H9 (cell line): ENCODE data around the gene SEMA3E. TPM values are rescaled to one million over a fixed set of nuclear protein-coding genes. Genes with fewer than 3 reads are reported as not detected.

ENCODE experiments used
- DNase-seq: peaks from one replicate; pipeline ENCODE4 v3.0.0-alpha.2; 2017
- H2AFZ ChIP-seq: one replicate; pipeline ENCODE4 v1.6.1; 2013; ENCODE audit warnings: mild to moderate bottlenecking, low read length, control low read depth, moderate library complexity
- H2AK5ac ChIP-seq: 2 replicates; pipeline ENCODE4 v1.6.1; 2013; ENCODE audit warnings: low read length, control low read depth, mixed read lengths; ENCODE audit not compliant: insufficient read length
- H2BK120ac ChIP-seq: one replicate; pipeline ENCODE4 v1.6.1; 2013; ENCODE audit warnings: low read depth, mild to moderate bottlenecking, low read length, control low read depth, inconsistent platforms; ENCODE audit not compliant: poor library complexity, severe bottlenecking
- H2BK12ac ChIP-seq: 2 replicates; pipeline ENCODE4 v1.6.1; 2013; ENCODE audit warnings: low read length, control low read depth, mixed read lengths, low read depth; ENCODE audit not compliant: insufficient read length
- H2BK15ac ChIP-seq: 2 replicates; pipeline ENCODE4 v1.6.1; 2013; ENCODE audit warnings: low read depth, low read length, control low read depth
- H2BK20ac ChIP-seq: one replicate; pipeline ENCODE4 v1.6.1; 2013; ENCODE audit warnings: low read depth, mild to moderate bottlenecking, low read length, control low read depth, inconsistent platforms; ENCODE audit not compliant: poor library complexity, severe bottlenecking
- H2BK5ac ChIP-seq: 2 replicates; pipeline ENCODE4 v1.6.1; 2013; ENCODE audit warnings: low read length, control low read depth, mixed read lengths; ENCODE audit not compliant: insufficient read length
- H3K14ac ChIP-seq: 2 replicates; pipeline ENCODE4 v1.6.1; 2013; ENCODE audit warnings: low read length, control low read depth; ENCODE audit not compliant: insufficient read depth
- H3K18ac ChIP-seq: 2 replicates; pipeline ENCODE4 v1.6.1; 2013; ENCODE audit warnings: low read depth, mild to moderate bottlenecking, mixed read lengths, low read length, control low read depth; ENCODE audit not compliant: insufficient read length
- H3K23ac ChIP-seq: 2 replicates; pipeline ENCODE4 v1.6.1; 2013; ENCODE audit warnings: low read length, control low read depth, mixed read lengths, low read depth; ENCODE audit not compliant: insufficient read length
- H3K23me2 ChIP-seq: 2 replicates; pipeline ENCODE4 v1.6.1; 2013; ENCODE audit warnings: low read depth, mild to moderate bottlenecking, mixed read lengths, low read length, control low read depth; ENCODE audit not compliant: insufficient read length, poor library complexity, severe bottlenecking
- H3K27ac ChIP-seq: 2 replicates; pipeline ENCODE4 v1.5.1; 2013; ENCODE audit warnings: low read length, control low read depth, mixed read lengths, low read depth; ENCODE audit not compliant: insufficient read length
- H3K27me3 ChIP-seq: 2 replicates; pipeline ENCODE4 v1.6.1; 2013; ENCODE audit warnings: low read length, control low read depth, inconsistent platforms; ENCODE audit not compliant: insufficient read depth
- H3K4ac ChIP-seq: 2 replicates; pipeline ENCODE4 v1.6.1; 2013; ENCODE audit warnings: low read depth, mild to moderate bottlenecking, control low read depth, inconsistent platforms, low read length, moderate library complexity
- H3K4me1 ChIP-seq: 2 replicates; pipeline ENCODE4 v1.6.1; 2013; ENCODE audit warnings: low read length, control low read depth, inconsistent platforms; ENCODE audit not compliant: insufficient read depth
- H3K4me2 ChIP-seq: 2 replicates; pipeline ENCODE4 v1.6.1; 2013; ENCODE audit warnings: low read length, control low read depth, mixed read lengths; ENCODE audit not compliant: insufficient read length, insufficient read depth
- H3K56ac ChIP-seq: 2 replicates; pipeline ENCODE4 v1.6.1; 2013; ENCODE audit warnings: low read depth, mild to moderate bottlenecking, mixed read lengths, low read length, control low read depth; ENCODE audit not compliant: insufficient read length
- H3K79me1 ChIP-seq: 2 replicates; pipeline ENCODE4 v1.6.1; 2013; ENCODE audit warnings: low read depth, mild to moderate bottlenecking, moderate library complexity, low read length, control low read depth, inconsistent platforms; ENCODE audit not compliant: insufficient read depth, poor library complexity, severe bottlenecking
- H3K79me2 ChIP-seq: 2 replicates; pipeline ENCODE4 v1.6.1; 2013; ENCODE audit warnings: low read length, control low read depth, inconsistent platforms; ENCODE audit not compliant: insufficient read depth
- H3K9ac ChIP-seq: 2 replicates; pipeline ENCODE4 v1.6.1; 2013; ENCODE audit warnings: low read length, control low read depth, mixed read lengths; ENCODE audit not compliant: insufficient read length; ENCODE audit errors: extremely low read depth
- H3K9me3 ChIP-seq: one replicate; pipeline ENCODE4 v1.6.1; 2013; ENCODE audit warnings: low read depth, low read length, inconsistent platforms; ENCODE audit not compliant: control insufficient read depth
- H3T11ph ChIP-seq: one replicate; pipeline ENCODE4 v1.6.1; 2013; ENCODE audit warnings: mild to moderate bottlenecking, low read length, control low read depth, inconsistent platforms
- H4K20me1 ChIP-seq: one replicate; pipeline ENCODE4 v1.6.1; 2013; ENCODE audit not compliant: control insufficient read depth, insufficient read length, insufficient read depth
- H4K5ac ChIP-seq: 2 replicates; pipeline ENCODE4 v1.6.1; 2013; ENCODE audit warnings: low read depth, mild to moderate bottlenecking, mixed read lengths, low read length, control low read depth; ENCODE audit not compliant: insufficient read length
- H4K8ac ChIP-seq: replicated peaks from 2 replicates; pipeline ENCODE4 v1.6.1; 2013; ENCODE audit warnings: low read length, control low read depth, mixed read lengths, low read depth; ENCODE audit not compliant: insufficient read length
- H4K91ac ChIP-seq: 2 replicates; pipeline ENCODE4 v1.6.1; 2013; ENCODE audit warnings: low read depth, mild to moderate bottlenecking, moderate library complexity, mixed read lengths, low read length, control low read depth; ENCODE audit not compliant: insufficient read length
- H3K27ac Mint-ChIP-seq, 3 experiments: 2 replicates in 2 of 3; 3 replicates in 1 of 3; pipeline ENCODE4 v1.8.0; 2020 to 2021; ENCODE audit warnings: mixed read lengths in 3 of 3, mild to moderate bottlenecking in 1 of 3, moderate library complexity in 1 of 3
- H3K27me3 Mint-ChIP-seq: 2 replicates; pipeline ENCODE4 v1.8.0; 2021; ENCODE audit warnings: low read depth, mild to moderate bottlenecking, moderate library complexity, mixed read lengths
- H3K36me3 Mint-ChIP-seq, 3 experiments: 2 replicates in 2 of 3; 3 replicates in 1 of 3; pipeline ENCODE4 v1.8.0; 2020 to 2021; ENCODE audit warnings: low read depth in 3 of 3, mixed read lengths in 3 of 3; ENCODE audit not compliant: insufficient read depth in 1 of 3
- H3K4me1 Mint-ChIP-seq, 2 experiments: 2 replicates each; pipeline ENCODE4 v1.8.0; 2020; ENCODE audit warnings: mixed read lengths in 2 of 2
- H3K4me3 Mint-ChIP-seq, 2 experiments: 2 replicates in 1 of 2; 3 replicates in 1 of 2; pipeline ENCODE4 v1.8.0; 2020 to 2021; ENCODE audit warnings: mild to moderate bottlenecking in 2 of 2, mixed read lengths in 2 of 2, moderate library complexity in 1 of 2
- H3K9me3 Mint-ChIP-seq, 2 experiments: 2 replicates in 1 of 2; 3 replicates in 1 of 2; pipeline ENCODE4 v1.8.0; 2020; ENCODE audit warnings: mild to moderate bottlenecking in 2 of 2, mixed read lengths in 2 of 2, moderate library complexity in 1 of 2
- CTCF ChIP-seq: fragments of 200-600 bp; sonication (generic); conservative IDR thresholded peaks from 3 replicates; pipeline ENCODE4 v1.8.0; 2021; ENCODE audit warnings: antibody characterized with exemption, mild to moderate bottlenecking
- WGBS: extraction: QIAGEN DNeasy Blood & Tissue Kit; methylation state at CpG from one replicate; pipeline ENCODE4 v1.1.7; 2013; ENCODE audit warnings: missing lambda C conversion rate, low lambda C conversion rate, mixed read lengths; ENCODE audit not compliant: insufficient read length; ENCODE audit errors: extremely low coverage; 5-methylcytosine and 5-hydroxymethylcytosine counted together
- total RNA-seq: library from RNA; stranded (reverse); gene quantifications from 2 replicates; pipeline ENCODE4 v1.2.1, GENCODE V29; 2021

Gene SEMA3E
- total RNA-seq, 1 experiment from 2014 or later, result 0.39 TPM

- no peak overlapping the region for H2BK120ac ChIP-seq
- peak; percentile 91 for DNase-seq
- H2BK15ac ChIP-seq, result no peak overlapping the region
- no peak overlapping the region for H4K8ac ChIP-seq
- Mint-ChIP-seq H3K36me3 (no peaks in the 10 kb centered on the region), H3K27ac (peak overlapping the region; percentile 85 to 95 (median 94)), H3K9me3 (no peaks in the 10 kb centered on the region), H3K27me3 (peaks cover 33% of the 10 kb centered on the region), H3K4me1 (peaks cover 53 to 58% of the 10 kb centered on the region in 2 experiments), H3K4me3 (peak overlapping the region; percentile 35 to 69; a peak in 3 of 5 replicates)
- no peak overlapping the region for H3K14ac ChIP-seq
- no peak overlapping the region for H3K23ac ChIP-seq
- H3K56ac ChIP-seq, result no peak overlapping the region
- H3K4me1 ChIP-seq, result no peaks in the 10 kb centered on the region; the same call in 1 of the 2 replicates
- no peak overlapping the region for H2AK5ac ChIP-seq
- no peak overlapping the region for H3K4me2 ChIP-seq
- H2BK12ac ChIP-seq, result no peak overlapping the region
- no peak overlapping the region for H4K91ac ChIP-seq
- whole genome bisulfite sequencing, result no CpG with 5 or more reads among the region's 3 CpGs
- H2BK5ac ChIP-seq, result no peak overlapping the region
- no peak for TF ChIP-seq CTCF
- peaks cover 2% of the 10 kb centered on the region; the same call in 1 of the 2 replicates for H3K27me3 ChIP-seq
- H3K27ac ChIP-seq, result no peak overlapping the region
- no peaks in the 10 kb centered on the region for H3K23me2 ChIP-seq
- no peak overlapping the region for H4K5ac ChIP-seq
- no peak overlapping the region for H2BK20ac ChIP-seq
- H3K79me2 ChIP-seq, result no peaks in the 10 kb centered on the region
- no peaks in the 10 kb centered on the region for H3K79me1 ChIP-seq
- H4K20me1 ChIP-seq, result no peaks in the 10 kb centered on the region
- no peak overlapping the region for H3K18ac ChIP-seq
- no peak overlapping the region for H2AFZ ChIP-seq
- H3K4ac ChIP-seq, result no peak overlapping the region
- H3K9ac ChIP-seq, result no peak overlapping the region
- H3K9me3 ChIP-seq, result no peaks in the 10 kb centered on the region
- H3T11ph ChIP-seq, result no peak overlapping the region
Measured at GRCh38 chr7:83684928-83685327, 36.0 kb upstream of the SEMA3E start.
